Sigmoid colon (tissue), 7 donors: ENCODE results near the gene PDHX. TPM values are rescaled to one million over a fixed set of nuclear protein-coding genes. Genes with fewer than 3 reads are reported as not detected.

Source experiments
- DNase-seq: peaks from one replicate; pipeline ENCODE4 v3.0.0-alpha.2; 2019
- H3K27ac ChIP-seq, 4 donors: fragments of 200-600 bp; sonication (generic); one replicate each; pipeline ENCODE4 v1.5.1; 2016 to 2019; ENCODE audit warnings: mild to moderate bottlenecking in 1 of 4
- H3K27me3 ChIP-seq, 3 donors: fragments of 200-600 bp; sonication (generic); one replicate each; pipeline ENCODE4 v1.5.1; 2019; ENCODE audit warnings: mild to moderate bottlenecking in 1 of 3
- H3K36me3 ChIP-seq, 4 donors: fragments of 200-600 bp; sonication (generic); one replicate each; pipeline ENCODE4 v1.5.1; 2016 to 2019
- H3K4me1 ChIP-seq, 4 donors: fragments of 200-600 bp; sonication (generic); one replicate each; pipeline ENCODE4 v1.5.1; 2017 to 2019
- H3K4me3 ChIP-seq, 4 donors: fragments of 200-600 bp; sonication (generic); one replicate each; pipeline ENCODE4 v1.5.1; 2017 to 2019; ENCODE audit warnings: mild to moderate bottlenecking in 2 of 4, moderate library complexity in 1 of 4
- H3K9me3 ChIP-seq, 4 donors: fragments of 200-600 bp in 3 of 4; sonication (generic) in 3 of 4; one replicate each; pipeline versions ENCODE4 v1.5.1 to v1.6.1; 2013 to 2019
- CTCF ChIP-seq, 4 experiments: fragments of 450-650 bp in 3 of 4; fragments of 200-600 bp in 1 of 4; IDR thresholded peaks; one replicate each; pipeline ENCODE4 v1.5.1; 2016 to 2019; ENCODE audit warnings: antibody characterized with exemption in 4 of 4, mild to moderate bottlenecking in 3 of 4, moderate library complexity in 2 of 4
- EP300 ChIP-seq, 4 donors: sonication (generic); formaldehyde crosslinking; IDR thresholded peaks; one replicate each; pipeline ENCODE4 v1.6.1; 2017; ENCODE audit warnings: antibody characterized with exemption in 4 of 4
- POLR2A ChIP-seq, 2 donors: fragments of 450-650 bp; IDR thresholded peaks; one replicate each; pipeline ENCODE4 v1.6.1; 2016; ENCODE audit warnings: antibody characterized with exemption in 2 of 2, mild to moderate bottlenecking in 2 of 2, moderate library complexity in 2 of 2
- POLR2AphosphoS5 ChIP-seq, 4 donors: sonication (generic); formaldehyde crosslinking; IDR thresholded peaks; one replicate each; pipeline ENCODE4 v1.6.1; 2017; ENCODE audit warnings: antibody characterized with exemption in 4 of 4
- WGBS, 2 donors: extraction: QIAGEN DNeasy Blood & Tissue Kit; methylation state at CpG; one replicate each; pipeline ENCODE4 v1.1.7; 2013; 5-methylcytosine and 5-hydroxymethylcytosine counted together
- intact Hi-C: fragments of 100-400 bp; cut with DNase I; formaldehyde crosslinking; loops from one replicate; pipeline ENCODE4 v1.15.1; 2023
- polyA plus RNA-seq, 3 donors: library from polyadenylated mRNA; stranded (reverse); fragments of 200-250 nt; gene quantifications; one replicate each; pipeline ENCODE4 v1.2.3, GENCODE V29; 2013
- total RNA-seq, 4 donors: library from RNA; depleted of rRNA; stranded (reverse); fragments of >200 nt; gene quantifications; one replicate each; pipeline ENCODE4 v1.1.0, GENCODE V29; 2016
- donor health status: healthy with polysubstance abuse.
- donor health status: Bipolar disorder and iron deficiency.
- donor health status: healthy.

The PDHX gene
- total and polyA plus RNA-seq, 7 donors = 22.2 to 41.4 (median 29.6) TPM

DNA sequence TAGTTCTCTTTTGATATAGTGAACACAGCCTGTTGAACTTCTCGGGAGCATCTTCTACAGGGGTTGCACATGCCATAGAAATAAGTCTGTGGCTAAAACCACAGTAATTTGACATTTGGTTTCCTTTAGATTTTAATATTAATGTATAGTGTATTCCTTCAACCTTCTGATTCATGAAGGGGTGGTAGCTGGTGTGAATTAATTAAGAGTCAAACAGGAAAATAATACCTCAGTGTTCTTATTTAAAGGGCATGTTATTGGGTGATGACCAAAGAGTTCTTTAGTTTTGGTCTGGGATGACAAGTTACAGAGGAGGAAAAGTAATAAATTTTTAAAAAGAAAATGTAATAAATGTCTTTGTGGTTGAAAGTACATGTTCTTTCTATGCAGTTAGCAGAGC is 86.8 kb downstream of the PDHX start:
- Histone ChIP-seq H3K27me3 (no peaks in the 10 kb centered on the region), H3K36me3 (no peaks in the 10 kb centered on the region), H3K4me3 (no peak overlapping the region), H3K9me3 (no peaks in the 10 kb centered on the region), H3K27ac (no peak overlapping the region), H3K4me1 (peaks cover 0 to 13% (median 9%) of the 10 kb centered on the region in 4 donors)
- 0 to 42% methylated on average over 1 of the region's 1 CpG for WGBS, 2 donors
- no peak for DNase-seq
- intact Hi-C loops = no loop called here
- no peak for TF ChIP-seq POLR2A (IDR thresholded peaks at IDR 0.05)
- no peak for TF ChIP-seq POLR2AphosphoS5 (IDR thresholded peaks at IDR 0.05)
- no peak for TF ChIP-seq EP300 (IDR thresholded peaks at IDR 0.05)
- no peak for TF ChIP-seq CTCF (IDR thresholded peaks at IDR 0.05)

DNA sequence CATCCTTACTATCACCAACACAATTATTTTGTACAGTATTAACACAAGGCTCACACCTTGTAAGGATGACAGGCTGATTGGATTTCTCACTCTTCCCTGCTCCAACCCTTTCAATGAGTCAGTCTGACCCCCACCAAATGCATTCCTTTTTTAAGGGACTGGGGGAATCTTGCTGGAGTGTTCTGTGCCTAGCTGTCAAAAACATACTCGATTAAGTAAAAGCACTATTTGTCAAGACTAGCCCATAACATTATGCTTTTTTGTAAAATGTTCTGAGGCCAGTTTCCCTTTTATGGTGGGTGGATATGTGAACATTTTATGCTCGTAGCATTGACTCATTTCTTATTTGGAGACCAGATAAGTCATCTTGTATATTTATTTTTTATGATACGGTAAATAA is 87.2 kb downstream of the PDHX start:
- no peak for DNase-seq
- no peaks in the 10 kb centered on the region for H3K27me3 ChIP-seq
- no peak overlapping the region for H3K4me3 ChIP-seq
- no peaks in the 10 kb centered on the region for H3K9me3 ChIP-seq
- WGBS, 2 donors = 33 to 62% methylated on average over 3 of the region's 3 CpGs
- TF ChIP-seq CTCF (IDR thresholded peaks at IDR 0.05) (no peak), EP300 (IDR thresholded peaks at IDR 0.05) (no peak), POLR2AphosphoS5 (IDR thresholded peaks at IDR 0.05) (no peak), POLR2A (IDR thresholded peaks at IDR 0.05) (no peak)
- peaks cover 0 to 11% (median 8%) of the 10 kb centered on the region in 4 donors for H3K4me1 ChIP-seq
- intact Hi-C loops = no loop called here
- H3K36me3 ChIP-seq = no peaks in the 10 kb centered on the region
- H3K27ac ChIP-seq = no peak overlapping the region

DNA sequence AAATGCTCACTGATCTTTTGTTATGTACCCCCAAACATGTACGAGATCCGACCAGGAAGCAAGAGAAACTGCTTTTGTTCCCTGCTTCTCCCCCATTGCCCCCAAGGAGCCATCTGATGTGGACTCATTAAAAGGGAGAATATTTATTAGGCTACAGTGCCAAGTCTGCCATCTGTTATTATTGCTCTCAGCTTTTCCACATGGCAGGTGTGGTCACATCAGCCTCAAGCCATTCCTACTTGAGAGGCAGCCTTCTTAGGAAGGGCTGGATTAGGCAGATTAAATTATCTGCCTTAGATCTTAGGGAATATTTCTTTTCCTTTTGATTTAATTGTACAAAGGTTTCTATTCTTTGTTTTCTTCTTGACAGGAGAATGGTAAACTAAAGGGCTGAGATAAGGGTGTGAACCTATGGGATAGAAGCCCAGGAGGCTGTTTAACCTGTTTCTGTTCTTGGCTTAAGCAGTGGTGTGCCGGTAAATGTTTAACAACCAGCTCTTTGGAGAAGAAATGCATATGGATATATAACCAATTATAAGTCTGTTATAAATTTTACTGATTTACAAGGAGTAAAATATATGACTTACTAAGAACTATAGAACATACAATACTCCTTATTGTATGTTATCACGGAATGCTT is 88.8 kb downstream of the PDHX start:
- DNase-seq = no peak
- 18 to 77% methylated on average over 4 of the region's 4 CpGs for WGBS, 2 donors
- H3K27me3 ChIP-seq = no peaks in the 10 kb centered on the region
- H3K4me3 ChIP-seq = no peak overlapping the region
- TF ChIP-seq EP300 (IDR thresholded peaks at IDR 0.05) (no peak), POLR2A (IDR thresholded peaks at IDR 0.05) (no peak), POLR2AphosphoS5 (IDR thresholded peaks at IDR 0.05) (no peak), CTCF (IDR thresholded peaks at IDR 0.05) (no peak)
- no peaks in the 10 kb centered on the region for H3K9me3 ChIP-seq
- H3K27ac ChIP-seq = no peak overlapping the region
- intact Hi-C loops = no loop called here
- no peaks in the 10 kb centered on the region for H3K36me3 ChIP-seq
- peaks cover 0 to 24% (median 11%) of the 10 kb centered on the region in 4 donors for H3K4me1 ChIP-seq

- H3K4me3 ChIP-seq = no peak overlapping the region
- H3K27ac ChIP-seq = no peak overlapping the region
- no peak for TF ChIP-seq POLR2AphosphoS5 (IDR thresholded peaks at IDR 0.05)
Observed at GRCh38 chr11:35006389-35007128, 90.1 kb downstream of the PDHX start.

GRCh38 chr11:35007277-35007676 is 90.9 kb downstream of the PDHX start:
- Histone ChIP-seq H3K9me3 (no peaks in the 10 kb centered on the region), H3K36me3 (no peaks in the 10 kb centered on the region), H3K4me3 (no peak overlapping the region), H3K4me1 (peaks cover 0 to 24% (median 11%) of the 10 kb centered on the region in 4 donors), H3K27me3 (no peaks in the 10 kb centered on the region), H3K27ac (no peak overlapping the region)
- WGBS, 2 donors = 80% methylated on average over 2 of the region's 2 CpGs
- TF ChIP-seq POLR2A (IDR thresholded peaks at IDR 0.05) (no peak), EP300 (IDR thresholded peaks at IDR 0.05) (no peak), POLR2AphosphoS5 (IDR thresholded peaks at IDR 0.05) (no peak), CTCF (IDR thresholded peaks at IDR 0.05) (no peak)
- no peak for DNase-seq
- intact Hi-C loops = no loop called here

More at GRCh38 chr11:35006389-35007128, 90.1 kb downstream of the PDHX start:
- WGBS, 2 donors = 79 to 82% methylated on average over 8 of the region's 8 CpGs
- intact Hi-C loops = no loop called here
- Histone ChIP-seq H3K4me1 (peaks cover 0 to 24% (median 11%) of the 10 kb centered on the region in 4 donors), H3K9me3 (no peaks in the 10 kb centered on the region), H3K27me3 (no peaks in the 10 kb centered on the region), H3K36me3 (no peaks in the 10 kb centered on the region)
- no peak for DNase-seq
